Measurements from ENCODE around the gene RELN. TPM values are rescaled to one million over a fixed set of nuclear protein-coding genes. Genes with fewer than 3 reads are reported as not detected.

The RELN gene
- total RNA-seq, 1 donor from 2014 or later, result 0.19 TPM

GRCh38 chr7:103648135-103648534, 341.3 kb downstream of the RELN start:
- Mint-ChIP-seq H3K27ac (ENCODE audit: unreplicated experiment) (no peak overlapping the region), H3K27me3 (ENCODE audit: unreplicated experiment) (no peaks in the 10 kb centered on the region), H3K4me3 (ENCODE audit: unreplicated experiment) (no peak overlapping the region), H3K9me3 (ENCODE audit: unreplicated experiment) (peaks cover 37% of the 10 kb centered on the region), H3K36me3 (ENCODE audit: unreplicated experiment) (peaks cover 9% of the 10 kb centered on the region), H3K4me1 (ENCODE audit: unreplicated experiment) (peaks cover 3% of the 10 kb centered on the region)
- no peak for DNase-seq (ENCODE audit: extremely low spot score, unreplicated experiment)
- TF ChIP-seq, protein P1, sequence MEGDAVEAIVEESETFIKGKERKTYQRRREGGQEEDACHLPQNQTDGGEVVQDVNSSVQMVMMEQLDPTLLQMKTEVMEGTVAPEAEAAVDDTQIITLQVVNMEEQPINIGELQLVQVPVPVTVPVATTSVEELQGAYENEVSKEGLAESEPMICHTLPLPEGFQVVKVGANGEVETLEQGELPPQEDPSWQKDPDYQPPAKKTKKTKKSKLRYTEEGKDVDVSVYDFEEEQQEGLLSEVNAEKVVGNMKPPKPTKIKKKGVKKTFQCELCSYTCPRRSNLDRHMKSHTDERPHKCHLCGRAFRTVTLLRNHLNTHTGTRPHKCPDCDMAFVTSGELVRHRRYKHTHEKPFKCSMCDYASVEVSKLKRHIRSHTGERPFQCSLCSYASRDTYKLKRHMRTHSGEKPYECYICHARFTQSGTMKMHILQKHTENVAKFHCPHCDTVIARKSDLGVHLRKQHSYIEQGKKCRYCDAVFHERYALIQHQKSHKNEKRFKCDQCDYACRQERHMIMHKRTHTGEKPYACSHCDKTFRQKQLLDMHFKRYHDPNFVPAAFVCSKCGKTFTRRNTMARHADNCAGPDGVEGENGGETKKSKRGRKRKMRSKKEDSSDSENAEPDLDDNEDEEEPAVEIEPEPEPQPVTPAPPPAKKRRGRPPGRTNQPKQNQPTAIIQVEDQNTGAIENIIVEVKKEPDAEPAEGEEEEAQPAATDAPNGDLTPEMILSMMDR (IDR thresholded peaks at IDR 0.05), result no peak

DNA sequence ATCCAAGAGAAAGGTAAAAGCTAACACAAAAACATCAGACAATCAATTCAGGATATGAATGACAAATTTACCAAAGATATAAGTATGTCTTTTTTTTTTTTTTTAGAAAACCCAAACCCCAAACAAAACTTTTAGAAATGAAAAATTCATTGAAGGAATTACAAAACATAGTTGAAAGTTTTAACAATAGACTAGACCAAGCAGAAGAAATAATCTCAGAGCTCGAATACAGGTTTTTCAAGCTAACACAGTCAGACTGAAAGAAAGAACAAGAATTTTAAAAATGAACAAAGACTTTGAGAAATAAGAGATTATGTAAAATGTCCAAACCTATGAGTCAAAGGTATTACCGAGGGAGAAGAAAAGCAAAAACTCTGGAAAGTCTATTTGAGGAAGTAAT, 345.1 kb downstream of the RELN start:
- Mint-ChIP-seq H3K27me3 (ENCODE audit: unreplicated experiment) (no peaks in the 10 kb centered on the region), H3K9me3 (ENCODE audit: unreplicated experiment) (peaks cover 37% of the 10 kb centered on the region), H3K4me3 (ENCODE audit: unreplicated experiment) (no peak overlapping the region), H3K27ac (ENCODE audit: unreplicated experiment) (no peak overlapping the region), H3K4me1 (ENCODE audit: unreplicated experiment) (peaks cover 15% of the 10 kb centered on the region), H3K36me3 (ENCODE audit: unreplicated experiment) (peaks cover 9% of the 10 kb centered on the region)
- TF ChIP-seq, protein P1 (IDR thresholded peaks at IDR 0.05), result no peak
- DNase-seq (ENCODE audit: extremely low spot score, unreplicated experiment), result no peak

- H3K27ac Mint-ChIP-seq (ENCODE audit: unreplicated experiment), result peak overlapping the region; percentile 77
- H3K4me3 Mint-ChIP-seq (ENCODE audit: unreplicated experiment), result no peak overlapping the region
- peaks cover 10% of the 10 kb centered on the region for H3K9me3 Mint-ChIP-seq (ENCODE audit: unreplicated experiment)
- DNase-seq (ENCODE audit: extremely low spot score, unreplicated experiment), result no peak
- H3K36me3 Mint-ChIP-seq (ENCODE audit: unreplicated experiment), result no peaks in the 10 kb centered on the region
- peaks cover 38% of the 10 kb centered on the region for H3K4me1 Mint-ChIP-seq (ENCODE audit: unreplicated experiment)
- TF ChIP-seq, protein P1 (IDR thresholded peaks at IDR 0.05), result no peak
- no peaks in the 10 kb centered on the region for H3K27me3 Mint-ChIP-seq (ENCODE audit: unreplicated experiment)
Measured at GRCh38 chr7:103640031-103640779, 349.3 kb downstream of the RELN start.

- Mint-ChIP-seq H3K36me3 (ENCODE audit: unreplicated experiment) (no peaks in the 10 kb centered on the region), H3K9me3 (ENCODE audit: unreplicated experiment) (no peaks in the 10 kb centered on the region), H3K27ac (ENCODE audit: unreplicated experiment) (peak overlapping the region; percentile 84), H3K4me1 (ENCODE audit: unreplicated experiment) (peaks cover 40% of the 10 kb centered on the region), H3K27me3 (ENCODE audit: unreplicated experiment) (no peaks in the 10 kb centered on the region), H3K4me3 (ENCODE audit: unreplicated experiment) (no peak overlapping the region)
- DNase-seq (ENCODE audit: extremely low spot score, unreplicated experiment), result no peak
- TF ChIP-seq, protein P1 (IDR thresholded peaks at IDR 0.05), result no peak
Measured at GRCh38 chr7:103637726-103638125, 351.7 kb downstream of the RELN start.

- H3K4me1 Mint-ChIP-seq (ENCODE audit: unreplicated experiment), result peaks cover 44% of the 10 kb centered on the region
- TF ChIP-seq, protein P1 (IDR thresholded peaks at IDR 0.05), result no peak
- no peaks in the 10 kb centered on the region for H3K9me3 Mint-ChIP-seq (ENCODE audit: unreplicated experiment)
- no peaks in the 10 kb centered on the region for H3K27me3 Mint-ChIP-seq (ENCODE audit: unreplicated experiment)
- H3K4me3 Mint-ChIP-seq (ENCODE audit: unreplicated experiment), result no peak overlapping the region
- no peak for DNase-seq (ENCODE audit: extremely low spot score, unreplicated experiment)
- H3K36me3 Mint-ChIP-seq (ENCODE audit: unreplicated experiment), result no peaks in the 10 kb centered on the region
- H3K27ac Mint-ChIP-seq (ENCODE audit: unreplicated experiment), result peak overlapping the region; percentile 84
Measured at GRCh38 chr7:103637094-103637493, 352.4 kb downstream of the RELN start.
